ENCODE measurements around the gene ENDOV. TPM values are rescaled to one million over a fixed set of nuclear protein-coding genes. Genes with fewer than 3 reads are reported as not detected.

The ENDOV gene
- total and polyA plus RNA-seq, 4 donors, result 5.7 to 11.9 (median 8.3) TPM

GRCh38 chr17:80449930-80450576 lies 35.1 kb downstream of the ENDOV start:
- no peaks in the 10 kb centered on the region for H3K27me3 ChIP-seq (ENCODE audit: control insufficient read depth in 4 of 4, insufficient read depth in 4 of 4, low read length in 3 of 4)
- H3K9me3 ChIP-seq (ENCODE audit: control insufficient read depth in 4 of 4, low read length in 3 of 4), result no peaks in the 10 kb centered on the region
- peaks cover 4 to 12% (median 9%) of the 10 kb centered on the region in 4 donors for H3K4me1 ChIP-seq (ENCODE audit: control insufficient read depth in 4 of 4, insufficient read depth in 4 of 4, low read length in 3 of 4)
- H3K27ac ChIP-seq (ENCODE audit: low read depth in 1 of 2, low read length in 2 of 2), result no peak overlapping the region
- H3K4me3 ChIP-seq (ENCODE audit: low read depth in 1 of 3, low read length in 3 of 3), result no peak overlapping the region
- WGBS, result 76% methylated on average over 18 of the region's 18 CpGs
- DNase-seq (ENCODE audit: low spot score), result no peak
- H3K9ac ChIP-seq (ENCODE audit: low read depth in 1 of 2, low read length in 2 of 2), result no peak overlapping the region
- TF ChIP-seq MAX (IDR thresholded peaks at IDR 0.05) (no peak), RAD21 (IDR thresholded peaks at IDR 0.05) (no peak), SP1 (IDR thresholded peaks at IDR 0.05) (no peak), EGR1 (IDR thresholded peaks at IDR 0.05; ENCODE audit: low read depth in 2 of 2) (no peak), CTCF (IDR thresholded peaks at IDR 0.05; ENCODE audit: low read depth, low read length, missing input control) (no peak), TAF1 (conservative IDR thresholded peaks at IDR 0.05) (no peak), GABPA (IDR thresholded peaks at IDR 0.05 in 1 of 2, conservative IDR thresholded peaks at IDR 0.05 in 1 of 2) (no peak), REST (IDR thresholded peaks at IDR 0.05) (no peak), FOXA1 (IDR thresholded peaks at IDR 0.05) (no peak), YY1 (IDR thresholded peaks at IDR 0.05) (no peak), JUND (IDR thresholded peaks at IDR 0.05) (no peak), FOXA2 (IDR thresholded peaks at IDR 0.05) (no peak), HNF4G (IDR thresholded peaks at IDR 0.05) (no peak), RXRA (IDR thresholded peaks at IDR 0.05) (no peak), HNF4A (conservative IDR thresholded peaks at IDR 0.05) (no peak), ZBTB33 (IDR thresholded peaks at IDR 0.05) (no peak), ATF3 (IDR thresholded peaks at IDR 0.05) (no peak), NR2F2 (IDR thresholded peaks at IDR 0.05) (no peak)
- no peaks in the 10 kb centered on the region for H3K36me3 ChIP-seq (ENCODE audit: control insufficient read depth in 4 of 4, insufficient read depth in 3 of 4, low read depth in 1 of 4, low read length in 3 of 4)

Data from liver (tissue), 9 donors.